ENCODE measurements around the gene GABPB1.
"Not testable (repeated sequence)": the region's sequence is repeated elsewhere in the genome, so short reads cannot be mapped to it uniquely, and the experiment has no call there.

The GABPB1 gene

DNA sequence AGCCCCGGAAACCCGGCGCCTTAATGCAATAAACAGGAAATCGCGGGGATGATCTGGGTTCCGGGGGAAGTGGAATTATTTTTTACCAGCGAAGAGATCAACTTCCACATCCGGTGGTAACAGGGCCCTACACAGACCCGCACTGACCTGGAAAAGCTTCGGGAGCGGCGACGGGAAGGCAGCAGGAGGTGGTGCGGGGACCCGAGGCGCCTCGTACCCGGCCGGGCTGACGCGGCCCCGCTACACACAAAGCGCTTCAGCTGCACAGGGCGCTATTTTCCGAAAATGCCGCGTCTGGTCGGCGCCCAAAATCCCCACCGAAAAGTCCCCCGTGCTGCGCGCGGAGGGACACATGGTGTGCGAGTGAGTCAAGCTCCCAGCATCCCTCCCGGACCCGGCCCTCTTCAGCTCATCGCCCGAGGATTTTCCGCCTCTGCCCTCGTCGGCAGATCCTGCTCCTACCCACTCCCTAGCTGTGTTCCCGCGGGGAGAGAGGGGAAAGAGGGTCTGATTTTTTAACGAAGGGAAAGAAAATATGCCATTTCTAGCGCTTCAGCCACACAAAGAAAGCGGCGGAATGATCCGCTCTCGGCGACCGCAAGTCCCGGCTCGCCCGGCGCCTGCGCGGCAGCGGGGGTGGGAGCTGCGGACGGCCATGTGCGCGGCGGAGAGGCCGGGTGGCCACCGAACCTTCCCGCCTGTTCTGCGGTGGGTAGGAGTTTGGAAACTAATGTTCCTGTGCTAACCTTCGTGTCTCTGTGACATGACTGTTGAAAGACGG lies at the start of gene GABPB1:
TSS of gene GABPB1 (minus strand) at position 361 of the 781 bp plus-strand sequence. CDS start 45,400 bp downstream, outside the sequence.
- DNase-seq (ENCODE audit: low spot score in 2 of 2) (peak; percentile 82 to 85), ATAC-seq (replicated peaks; ENCODE audit: extremely low read depth, poor library complexity, severe bottlenecking) (peak; percentile 52)
- H3K36me3 Mint-ChIP-seq (ENCODE audit: insufficient read depth): peaks cover 60% of the 10 kb centered on the region
- no peaks in the 10 kb centered on the region for H3K9me3 Mint-ChIP-seq
- no peaks in the 10 kb centered on the region for H3K27me3 Mint-ChIP-seq
- H3K4me1 Mint-ChIP-seq: peaks cover 55% of the 10 kb centered on the region
- peak within 1 kb of the TSS; percentile 98 for H3K27ac Mint-ChIP-seq (ENCODE audit: low read depth)
- peak within 1 kb of the TSS; percentile 96 for H3K4me3 Mint-ChIP-seq

- not testable (repeated sequence) for H3K9me3 Mint-ChIP-seq; H3K4me3 Mint-ChIP-seq; H3K36me3 Mint-ChIP-seq (ENCODE audit: insufficient read depth); H3K27ac Mint-ChIP-seq (ENCODE audit: low read depth); ATAC-seq (replicated peaks; ENCODE audit: extremely low read depth, poor library complexity, severe bottlenecking); H3K4me1 Mint-ChIP-seq; H3K27me3 Mint-ChIP-seq; DNase-seq (ENCODE audit: low spot score in 2 of 2)
Observed at GRCh38 chr15:50391561-50391960, 36.6 kb upstream of the GABPB1 start.

DNA sequence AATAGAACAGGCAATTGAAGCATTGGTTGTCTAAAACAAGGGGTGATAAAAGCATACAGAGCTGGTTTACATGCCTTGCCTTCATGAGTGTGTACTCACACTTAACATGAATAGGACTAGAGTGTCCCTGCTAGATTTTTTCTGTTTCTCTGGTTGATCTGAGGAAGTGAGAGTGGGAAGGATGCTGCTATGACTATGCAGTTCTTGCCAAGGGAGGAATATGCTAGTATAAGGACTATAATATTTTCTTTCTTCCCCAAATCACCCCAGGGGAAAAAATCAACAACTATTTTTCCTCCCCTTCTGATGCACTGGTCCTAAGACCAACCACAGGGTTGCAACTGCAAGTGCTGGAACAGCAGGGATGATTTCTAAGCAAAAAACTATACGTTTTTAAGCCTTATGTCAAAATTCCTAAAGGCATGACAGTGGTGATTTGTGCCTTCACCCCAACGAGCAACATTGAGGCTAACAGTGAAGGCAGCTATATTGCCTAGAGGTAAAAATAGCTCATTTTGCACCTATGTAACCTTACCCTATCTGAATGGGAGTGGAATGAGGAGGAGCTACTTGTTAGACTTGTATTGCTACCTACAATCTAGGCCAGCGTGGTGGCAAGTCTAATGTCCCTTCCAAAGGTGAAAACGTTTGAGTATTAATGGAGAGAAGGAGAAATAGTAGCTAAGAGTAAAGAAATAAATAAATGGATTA lies 35.7 kb upstream of the GABPB1 start:
- no peak for ATAC-seq (replicated peaks; ENCODE audit: extremely low read depth, poor library complexity, severe bottlenecking)
- no peak overlapping the region for H3K27ac Mint-ChIP-seq (ENCODE audit: low read depth)
- DNase-seq (ENCODE audit: low spot score in 2 of 2): no peak
- no peaks in the 10 kb centered on the region for H3K4me1 Mint-ChIP-seq
- no peaks in the 10 kb centered on the region for H3K27me3 Mint-ChIP-seq
- no peaks in the 10 kb centered on the region for H3K9me3 Mint-ChIP-seq
- H3K4me3 Mint-ChIP-seq: no peak overlapping the region
- H3K36me3 Mint-ChIP-seq (ENCODE audit: insufficient read depth): no peaks in the 10 kb centered on the region

GRCh38 chr15:50382408-50382807 lies 27.4 kb upstream of the GABPB1 start:
- not testable (repeated sequence) for ATAC-seq (replicated peaks; ENCODE audit: extremely low read depth, poor library complexity, severe bottlenecking); H3K9me3 Mint-ChIP-seq; H3K4me3 Mint-ChIP-seq; H3K4me1 Mint-ChIP-seq; DNase-seq (ENCODE audit: low spot score in 2 of 2); H3K27me3 Mint-ChIP-seq; H3K36me3 Mint-ChIP-seq (ENCODE audit: insufficient read depth); H3K27ac Mint-ChIP-seq (ENCODE audit: low read depth)

- Mint-ChIP-seq H3K27ac (ENCODE audit: low read depth) (no peak overlapping the region), H3K4me1 (no peaks in the 10 kb centered on the region), H3K36me3 (ENCODE audit: insufficient read depth) (no peaks in the 10 kb centered on the region), H3K9me3 (no peaks in the 10 kb centered on the region), H3K4me3 (no peak overlapping the region), H3K27me3 (no peaks in the 10 kb centered on the region)
- ATAC-seq (replicated peaks; ENCODE audit: extremely low read depth, poor library complexity, severe bottlenecking) (no peak), DNase-seq (ENCODE audit: low spot score in 2 of 2) (no peak)
Observed at GRCh38 chr15:50381438-50381837, 26.4 kb upstream of the GABPB1 start.

DNA sequence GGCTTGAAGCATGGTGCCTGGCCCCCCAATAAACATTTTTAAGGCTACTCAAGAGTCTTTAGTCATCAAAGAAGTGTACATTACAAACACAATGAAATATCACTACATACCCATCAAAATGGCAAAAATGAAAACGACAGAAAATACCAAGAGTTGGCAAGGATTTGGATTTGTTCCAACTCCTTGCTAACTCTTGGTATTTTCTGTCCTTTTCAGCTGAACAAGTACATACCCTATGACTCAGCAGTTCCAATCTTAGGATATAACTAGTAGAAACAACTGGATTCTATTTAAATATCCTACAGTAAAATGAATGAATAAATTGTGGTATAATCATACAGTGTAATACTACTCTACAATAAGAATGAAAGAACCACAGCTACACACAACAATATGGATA lies 25.1 kb upstream of the GABPB1 start:
- DNase-seq (ENCODE audit: low spot score in 2 of 2) (no peak), ATAC-seq (replicated peaks; ENCODE audit: extremely low read depth, poor library complexity, severe bottlenecking) (no peak)
- no peaks in the 10 kb centered on the region for H3K36me3 Mint-ChIP-seq (ENCODE audit: insufficient read depth)
- no peaks in the 10 kb centered on the region for H3K27me3 Mint-ChIP-seq
- H3K4me1 Mint-ChIP-seq: no peaks in the 10 kb centered on the region
- H3K27ac Mint-ChIP-seq (ENCODE audit: low read depth): no peak overlapping the region
- no peaks in the 10 kb centered on the region for H3K9me3 Mint-ChIP-seq
- no peak overlapping the region for H3K4me3 Mint-ChIP-seq

DNA sequence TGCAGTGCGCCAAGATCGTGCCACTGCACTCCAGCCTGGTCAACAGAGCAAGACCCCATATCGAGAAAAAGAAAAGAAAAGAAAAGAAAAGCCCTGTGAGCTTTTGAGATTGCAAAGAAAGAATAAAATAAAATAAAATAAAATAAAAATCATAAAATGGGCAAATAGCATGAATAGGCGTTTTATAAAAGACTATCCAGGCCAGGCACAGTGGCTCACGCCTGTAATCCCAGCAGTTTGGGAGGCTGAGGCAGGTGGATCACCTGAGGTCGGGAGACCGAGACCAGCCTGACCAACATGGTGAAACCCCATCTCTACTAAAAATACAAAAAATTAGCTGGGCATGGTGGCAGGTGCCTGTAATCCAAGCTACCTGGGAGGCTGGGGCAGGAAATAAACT lies 24.4 kb upstream of the GABPB1 start:
- not testable (repeated sequence) for DNase-seq (ENCODE audit: low spot score in 2 of 2); H3K9me3 Mint-ChIP-seq; H3K4me1 Mint-ChIP-seq; H3K36me3 Mint-ChIP-seq (ENCODE audit: insufficient read depth); H3K27me3 Mint-ChIP-seq; ATAC-seq (replicated peaks; ENCODE audit: extremely low read depth, poor library complexity, severe bottlenecking); H3K27ac Mint-ChIP-seq (ENCODE audit: low read depth); H3K4me3 Mint-ChIP-seq

DNA sequence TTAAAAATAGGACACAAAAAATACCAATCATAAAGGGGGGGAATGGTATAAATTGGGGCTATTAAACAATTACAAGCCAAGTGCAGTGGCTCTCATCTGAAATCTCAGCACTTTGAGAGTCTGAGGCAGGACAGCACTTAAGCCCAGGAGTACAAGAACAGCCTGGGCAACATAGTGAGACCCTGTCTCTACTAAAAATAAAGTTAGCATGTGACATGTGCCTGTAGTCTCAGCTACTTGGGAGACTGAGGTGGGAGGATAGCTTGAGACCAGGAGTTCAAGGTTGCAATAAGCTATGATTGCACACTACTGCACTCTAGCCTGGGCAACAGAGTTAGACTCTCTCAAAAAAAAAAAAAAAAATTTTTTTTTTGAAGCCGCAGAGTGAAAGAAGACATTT lies 23.8 kb upstream of the GABPB1 start:
- Mint-ChIP-seq H3K36me3 (ENCODE audit: insufficient read depth) (no peaks in the 10 kb centered on the region), H3K27me3 (no peaks in the 10 kb centered on the region), H3K4me3 (no peak overlapping the region), H3K4me1 (no peaks in the 10 kb centered on the region), H3K27ac (ENCODE audit: low read depth) (no peak overlapping the region), H3K9me3 (no peaks in the 10 kb centered on the region)
- no peak for DNase-seq (ENCODE audit: low spot score in 2 of 2)
- ATAC-seq (replicated peaks; ENCODE audit: extremely low read depth, poor library complexity, severe bottlenecking): no peak

DNA sequence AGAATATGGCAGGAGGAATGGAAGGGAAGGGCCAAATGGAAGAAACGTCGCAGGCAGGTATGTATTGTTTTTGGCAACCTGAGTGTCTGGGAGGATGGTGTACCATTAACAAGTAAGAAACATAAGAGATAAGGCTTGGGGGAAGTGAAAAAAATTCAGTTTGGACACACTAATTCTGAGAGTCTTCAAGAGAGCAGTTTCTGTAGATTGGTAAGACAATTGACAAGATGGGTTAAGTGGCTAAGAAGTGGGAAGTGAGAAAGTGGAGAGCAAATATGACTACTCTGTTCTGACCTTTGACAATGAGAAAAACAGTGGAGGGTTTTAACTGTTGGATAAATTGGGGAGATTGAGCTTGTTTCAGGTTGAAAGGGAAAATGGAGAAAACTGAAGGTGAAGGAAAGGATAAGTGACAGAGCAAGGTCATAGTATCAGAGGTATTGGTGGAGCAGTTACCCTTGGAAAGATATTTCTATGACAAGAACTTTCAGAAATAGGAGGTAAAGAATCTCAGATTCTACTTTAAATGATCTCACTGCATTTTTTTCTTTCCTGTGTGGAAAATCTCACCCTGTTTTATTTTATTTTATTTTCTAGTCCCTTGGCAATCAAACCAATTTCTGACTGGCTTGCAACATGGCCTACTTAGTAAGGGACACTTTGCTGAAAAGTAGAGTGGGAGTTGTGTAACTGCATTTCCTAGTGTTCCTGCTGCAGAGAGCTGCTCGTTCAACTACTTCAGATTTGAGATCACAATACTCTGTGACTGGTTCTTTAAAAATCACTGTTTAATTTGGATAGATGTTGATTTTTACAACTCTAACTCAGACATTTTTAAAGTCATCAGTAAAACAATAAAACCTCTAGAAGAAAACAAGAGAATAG lies 23.1 kb upstream of the GABPB1 start:
- H3K4me3 Mint-ChIP-seq: no peak overlapping the region
- H3K4me1 Mint-ChIP-seq: no peaks in the 10 kb centered on the region
- DNase-seq (ENCODE audit: low spot score in 2 of 2) (no peak), ATAC-seq (replicated peaks; ENCODE audit: extremely low read depth, poor library complexity, severe bottlenecking) (no peak)
- no peaks in the 10 kb centered on the region for H3K27me3 Mint-ChIP-seq
- no peaks in the 10 kb centered on the region for H3K36me3 Mint-ChIP-seq (ENCODE audit: insufficient read depth)
- H3K9me3 Mint-ChIP-seq: no peaks in the 10 kb centered on the region
- H3K27ac Mint-ChIP-seq (ENCODE audit: low read depth): no peak overlapping the region

- ATAC-seq (replicated peaks; ENCODE audit: extremely low read depth, poor library complexity, severe bottlenecking); H3K27me3 Mint-ChIP-seq; H3K27ac Mint-ChIP-seq (ENCODE audit: low read depth); H3K4me1 Mint-ChIP-seq; H3K4me3 Mint-ChIP-seq; DNase-seq (ENCODE audit: low spot score in 2 of 2); H3K9me3 Mint-ChIP-seq: not testable (repeated sequence)
- H3K36me3 Mint-ChIP-seq (ENCODE audit: insufficient read depth): peaks cover 11% of the 10 kb centered on the region
Observed at GRCh38 chr15:50369564-50369963, 14.6 kb upstream of the GABPB1 start.

GRCh38 chr15:50365971-50366370 lies 11.0 kb upstream of the GABPB1 start:
- no peak overlapping the region for H3K4me3 Mint-ChIP-seq
- no peaks in the 10 kb centered on the region for H3K9me3 Mint-ChIP-seq
- no peak for ATAC-seq (replicated peaks; ENCODE audit: extremely low read depth, poor library complexity, severe bottlenecking)
- H3K27me3 Mint-ChIP-seq: no peaks in the 10 kb centered on the region
- H3K36me3 Mint-ChIP-seq (ENCODE audit: insufficient read depth): peaks cover 26% of the 10 kb centered on the region
- peak overlapping the region; percentile 53 for H3K27ac Mint-ChIP-seq (ENCODE audit: low read depth)
- peaks cover 14% of the 10 kb centered on the region for H3K4me1 Mint-ChIP-seq
- DNase-seq (ENCODE audit: low spot score in 2 of 2): no peak

GRCh38 chr15:50365570-50365969 lies 10.6 kb upstream of the GABPB1 start:
- Mint-ChIP-seq H3K36me3 (ENCODE audit: insufficient read depth) (peaks cover 26% of the 10 kb centered on the region), H3K4me1 (peaks cover 14% of the 10 kb centered on the region), H3K27ac (ENCODE audit: low read depth) (no peak overlapping the region), H3K27me3 (no peaks in the 10 kb centered on the region), H3K9me3 (no peaks in the 10 kb centered on the region), H3K4me3 (no peak overlapping the region)
- DNase-seq (ENCODE audit: low spot score in 2 of 2) (no peak), ATAC-seq (replicated peaks; ENCODE audit: extremely low read depth, poor library complexity, severe bottlenecking) (no peak)

Data from central memory CD8-positive, alpha-beta T cell (primary cell).